HG02623 (cell line): ENCODE measurements around the gene MBNL2.

Experiments used
- ATAC-seq: cut with Tn5 transposase; IDR thresholded peaks from one replicate; pipeline ENCODE4 v1.9.1; 2021; ENCODE audit warnings: moderate library complexity; ENCODE audit not compliant: unreplicated experiment

Gene MBNL2

GRCh38 chr13:97231829-97232196 is 9.7 kb downstream of the MBNL2 start:
- ATAC-seq, result no peak

GRCh38 chr13:97233499-97233898 is 11.4 kb downstream of the MBNL2 start:
- ATAC-seq, result no peak

GRCh38 chr13:97234236-97234635 is 12.1 kb downstream of the MBNL2 start:
- ATAC-seq, result no peak

- ATAC-seq, result no peak
Observed at GRCh38 chr13:97234742-97235141, 12.6 kb downstream of the MBNL2 start.

- ATAC-seq, result no peak
Observed at GRCh38 chr13:97235549-97236231, 13.6 kb downstream of the MBNL2 start.

GRCh38 chr13:97237388-97237787 is 15.3 kb downstream of the MBNL2 start:
- ATAC-seq, result no peak

- ATAC-seq, result no peak
Observed at GRCh38 chr13:97238432-97238831, 16.3 kb downstream of the MBNL2 start.

- ATAC-seq, result no peak
Observed at GRCh38 chr13:97238883-97239282, 16.8 kb downstream of the MBNL2 start.

- no peak for ATAC-seq
Observed at GRCh38 chr13:97239306-97239705, 17.2 kb downstream of the MBNL2 start.

GRCh38 chr13:97239943-97240787 is 18.0 kb downstream of the MBNL2 start:
- ATAC-seq, result no peak

- ATAC-seq, result no peak
Observed at GRCh38 chr13:97240788-97241734, 18.9 kb downstream of the MBNL2 start.

GRCh38 chr13:97241761-97242160 is 19.6 kb downstream of the MBNL2 start:
- no peak for ATAC-seq

GRCh38 chr13:97242755-97243497 is 20.8 kb downstream of the MBNL2 start:
- ATAC-seq, result no peak

- no peak for ATAC-seq
Observed at GRCh38 chr13:97243915-97244781, 22.0 kb downstream of the MBNL2 start.

- no peak for ATAC-seq
Observed at GRCh38 chr13:97245011-97245410, 22.9 kb downstream of the MBNL2 start.

- no peak for ATAC-seq
Observed at GRCh38 chr13:97246596-97247158, 24.5 kb downstream of the MBNL2 start.

GRCh38 chr13:97248243-97248642 is 26.1 kb downstream of the MBNL2 start:
- no peak for ATAC-seq

GRCh38 chr13:97249093-97249795 is 27.1 kb downstream of the MBNL2 start:
- no peak for ATAC-seq
